GM10266 (cell line): ENCODE measurements around the gene SMIM10.
"Not testable (repeated sequence)": the region's sequence is repeated elsewhere in the genome, so short reads cannot be mapped to it uniquely, and the experiment has no call there.

Experiments
- DNase-seq: peaks from one replicate; pipeline ENCODE4 v3.0.0; 2012; ENCODE audit errors: extremely low spot score
- CTCF ChIP-seq: IDR thresholded peaks from 2 replicates; pipeline ENCODE4 v1.5.1; 2012; ENCODE audit warnings: mild to moderate bottlenecking, low read depth; ENCODE audit not compliant: control insufficient read depth, insufficient read depth; ENCODE audit errors: missing control alignments

Gene SMIM10

GRCh38 chrX:135009838-135010237, 19.0 kb downstream of the SMIM10 start:
- DNase-seq, result no peak
- no peak for TF ChIP-seq CTCF

- DNase-seq, result no peak
Measured at GRCh38 chrX:135010921-135011320, 20.1 kb downstream of the SMIM10 start.

DNA sequence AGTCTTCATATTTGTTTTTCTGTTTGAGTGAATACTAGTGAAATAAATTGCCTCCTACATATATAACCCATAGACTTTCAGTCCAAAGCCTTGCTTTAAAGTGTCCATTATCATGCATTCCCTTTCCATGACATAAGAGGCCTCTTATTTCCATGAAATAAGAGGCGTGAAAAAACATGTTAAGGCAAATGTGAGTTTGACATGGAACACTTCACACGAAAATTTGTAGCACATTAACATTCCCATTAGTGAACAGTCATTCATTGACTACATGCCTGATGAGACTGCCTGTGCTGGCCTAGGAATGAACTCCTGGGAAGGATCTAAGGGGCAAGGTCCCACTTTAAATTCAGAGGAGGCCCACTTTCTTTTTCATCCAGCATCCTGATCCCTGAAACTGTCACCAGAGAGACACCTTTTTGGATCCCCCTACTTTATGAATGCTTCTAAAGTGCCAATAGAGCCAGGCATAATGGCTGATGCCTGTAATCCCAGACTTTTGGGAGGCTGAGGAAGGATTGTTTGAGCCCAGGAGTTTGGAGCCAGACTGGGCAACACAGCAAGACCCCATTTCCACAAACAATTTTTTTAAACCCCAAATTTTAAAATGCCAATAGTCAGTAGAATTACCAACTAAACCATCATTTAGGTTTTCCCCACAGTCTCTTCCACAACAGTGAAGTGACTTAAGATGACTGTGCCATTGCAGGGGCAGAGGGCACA, 24.9 kb downstream of the SMIM10 start:
- TF ChIP-seq CTCF, result no peak
- DNase-seq, result no peak

More at GRCh38 chrX:135010921-135011320, 20.1 kb downstream of the SMIM10 start:
- no peak for TF ChIP-seq CTCF

DNA sequence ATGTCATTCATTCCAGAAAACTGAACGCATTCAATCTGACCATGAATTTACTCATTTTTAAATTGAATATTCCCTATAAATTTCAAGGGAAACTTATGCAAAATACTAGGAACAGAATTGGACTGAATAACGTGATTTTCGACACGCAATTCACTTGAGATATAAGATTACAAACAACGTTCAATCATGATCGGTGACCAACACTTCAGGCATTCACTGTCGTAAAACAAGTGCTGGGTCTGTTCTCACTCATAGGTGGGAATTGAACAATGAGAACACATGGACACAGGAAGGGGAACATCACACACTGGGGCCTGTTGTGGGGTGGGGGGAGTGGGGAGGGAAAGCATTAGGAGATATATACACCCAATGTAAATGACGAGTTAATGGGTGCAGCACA, 29.1 kb downstream of the SMIM10 start:
- DNase-seq, result not testable (repeated sequence)

GRCh38 chrX:135023791-135024190, 33.0 kb downstream of the SMIM10 start:
- not testable (repeated sequence) for DNase-seq

DNA sequence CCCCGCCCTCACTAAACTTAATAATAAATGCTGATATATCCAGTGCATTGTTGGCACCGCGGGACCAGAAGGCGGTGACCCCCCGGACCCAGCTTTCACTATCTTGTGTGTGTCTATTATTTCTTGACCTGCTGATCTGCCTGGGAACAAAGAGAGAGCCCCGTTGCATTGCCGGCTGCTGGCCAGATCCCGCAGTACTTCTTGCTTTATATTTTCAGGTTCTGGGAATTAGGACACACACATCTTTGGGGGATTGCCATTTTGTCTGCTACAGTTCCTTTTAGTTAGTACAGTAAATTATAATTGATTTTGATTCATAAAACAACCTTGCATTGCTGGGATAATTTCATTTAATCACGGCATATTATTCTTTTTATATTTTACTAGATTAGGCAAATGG, 33.7 kb downstream of the SMIM10 start:
- TF ChIP-seq CTCF, result no peak
- no peak for DNase-seq

DNA sequence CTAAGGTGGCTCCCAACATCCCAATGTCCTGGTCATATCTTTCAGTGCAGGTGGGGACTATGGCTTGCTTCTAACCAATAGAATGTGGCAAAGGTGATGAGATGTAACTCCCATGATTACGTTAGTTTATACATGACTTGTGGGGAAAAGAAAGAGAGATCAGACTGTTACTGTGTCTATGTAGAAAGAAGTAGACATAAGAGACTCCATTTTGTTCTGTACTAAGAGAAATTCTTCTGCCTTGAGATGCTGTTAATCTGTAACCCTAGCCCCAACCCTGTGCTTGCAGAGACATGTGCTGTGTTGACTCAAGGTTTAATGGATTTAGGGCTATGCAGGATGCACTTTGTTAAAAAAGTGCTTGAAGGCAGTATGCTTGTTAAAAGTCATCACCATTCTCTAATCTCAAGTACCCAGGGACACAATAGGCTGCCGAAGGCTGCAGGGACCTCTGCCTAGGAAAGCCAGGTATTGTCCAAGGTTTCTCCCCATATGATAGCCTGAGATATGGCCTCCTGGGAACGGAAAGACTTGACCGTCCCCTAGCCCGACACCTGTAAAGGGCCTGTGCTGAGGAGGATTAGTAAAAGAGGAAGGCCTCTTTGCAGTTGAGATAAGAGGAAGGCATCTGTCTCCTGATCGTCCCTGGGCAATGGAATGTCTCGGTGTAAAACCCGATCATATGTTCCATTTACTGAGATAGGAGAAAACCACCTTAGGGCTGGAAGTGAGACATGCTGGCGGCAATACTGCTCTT, 39.6 kb downstream of the SMIM10 start:
- not testable (repeated sequence) for DNase-seq

GRCh38 chrX:135041149-135042123, 50.6 kb downstream of the SMIM10 start:
- DNase-seq, result not testable (repeated sequence)
